Measurements from ENCODE around the gene IRS2. TPM values are rescaled to one million over a fixed set of nuclear protein-coding genes. Genes with fewer than 3 reads are reported as not detected.

The IRS2 gene
- polyA plus RNA-seq, 3 donors, result 9.7 to 9.9 (median 9.8) TPM

- DNase-seq (ENCODE audit: low read depth in 3 of 3, low spot score in 2 of 3), result no peak
Measured at GRCh38 chr13:109809216-109809932, 23.0 kb upstream of the IRS2 start.

- no peak for DNase-seq (ENCODE audit: low read depth in 3 of 3, low spot score in 2 of 3)
Measured at GRCh38 chr13:109807345-109807744, 21.0 kb upstream of the IRS2 start.

GRCh38 chr13:109804654-109805053, 18.3 kb upstream of the IRS2 start:
- DNase-seq (ENCODE audit: low read depth in 3 of 3, low spot score in 2 of 3), result no peak

- DNase-seq (ENCODE audit: low read depth in 3 of 3, low spot score in 2 of 3), result no peak
Measured at GRCh38 chr13:109803825-109804224, 17.4 kb upstream of the IRS2 start.

GRCh38 chr13:109802936-109803335, 16.6 kb upstream of the IRS2 start:
- no peak for DNase-seq (ENCODE audit: low read depth in 3 of 3, low spot score in 2 of 3)

- DNase-seq (ENCODE audit: low read depth in 3 of 3, low spot score in 2 of 3), result no peak
Measured at GRCh38 chr13:109795011-109795410, 8.6 kb upstream of the IRS2 start.

- DNase-seq (ENCODE audit: low read depth in 3 of 3, low spot score in 2 of 3), result no peak
Measured at GRCh38 chr13:109794095-109794494, 7.7 kb upstream of the IRS2 start.

GRCh38 chr13:109792416-109793059, 6.2 kb upstream of the IRS2 start:
- DNase-seq (ENCODE audit: low read depth in 3 of 3, low spot score in 2 of 3), result no peak

GRCh38 chr13:109790942-109791605, 4.7 kb upstream of the IRS2 start:
- no peak for DNase-seq (ENCODE audit: low read depth in 3 of 3, low spot score in 2 of 3)

GRCh38 chr13:109790086-109790485, 3.7 kb upstream of the IRS2 start:
- DNase-seq (ENCODE audit: low read depth in 3 of 3, low spot score in 2 of 3), result no peak

GRCh38 chr13:109789262-109789661, 2.9 kb upstream of the IRS2 start:
- DNase-seq (ENCODE audit: low read depth in 3 of 3, low spot score in 2 of 3), result no peak

- no peak for DNase-seq (ENCODE audit: low read depth in 3 of 3, low spot score in 2 of 3)
Measured at GRCh38 chr13:109788372-109789111, 2.2 kb upstream of the IRS2 start.

- no peak for DNase-seq (ENCODE audit: low read depth in 3 of 3, low spot score in 2 of 3)
Measured at GRCh38 chr13:109787135-109787954, 962 bp upstream of the IRS2 start.

GRCh38 chr13:109785892-109786450, 412 bp downstream of the IRS2 start:
- no peak for DNase-seq (ENCODE audit: low read depth in 3 of 3, low spot score in 2 of 3)

- no peak for DNase-seq (ENCODE audit: low read depth in 3 of 3, low spot score in 2 of 3)
Measured at GRCh38 chr13:109785141-109785891, 1.1 kb downstream of the IRS2 start.

GRCh38 chr13:109784590-109785140, 1.7 kb downstream of the IRS2 start:
- DNase-seq (ENCODE audit: low read depth in 3 of 3, low spot score in 2 of 3), result no peak

GRCh38 chr13:109783815-109784589, 2.4 kb downstream of the IRS2 start:
- no peak for DNase-seq (ENCODE audit: low read depth in 3 of 3, low spot score in 2 of 3)

GRCh38 chr13:109783447-109783814, 3.0 kb downstream of the IRS2 start:
- no peak for DNase-seq (ENCODE audit: low read depth in 3 of 3, low spot score in 2 of 3)

Measured in right renal cortex interstitium (tissue), 3 donors.